ENCODE results near the gene SLC12A7.

GRCh38 chr5:1155191-1156032 lies 43.5 kb upstream of the SLC12A7 start:
- no peak for TF ChIP-seq CTCF (IDR thresholded peaks at IDR 0.05)
- TF ChIP-seq POLR2A (IDR thresholded peaks at IDR 0.05) = no peak

Measured in testis (tissue), 2 donors.